ENCODE data around the gene SUPT3H. TPM values are rescaled to one million over a fixed set of nuclear protein-coding genes. Genes with fewer than 3 reads are reported as not detected.
"Not testable (repeated sequence)": the region's sequence is repeated elsewhere in the genome, so short reads cannot be mapped to it uniquely, and the experiment has no call there.

SUPT3H gene
- total RNA-seq, 1 donor from 2014 or later, result 4.9 TPM

GRCh38 chr6:44917430-44917829, 460.3 kb downstream of the SUPT3H start:
- intact Hi-C loops (cut with DNase I), result no loop called here
- H3K9me3 ChIP-seq, result no peaks in the 10 kb centered on the region
- no peak overlapping the region for H3K4me3 ChIP-seq
- no peaks in the 10 kb centered on the region for H3K36me3 ChIP-seq
- H3K4me1 ChIP-seq, result no peaks in the 10 kb centered on the region
- H3K27me3 ChIP-seq, result no peaks in the 10 kb centered on the region
- DNase-seq, result no peak
- TF ChIP-seq CTCF (IDR thresholded peaks at IDR 0.05), result no peak
- no peak for ATAC-seq
- H3K27ac ChIP-seq, result no peak overlapping the region

- Histone ChIP-seq H3K9me3 (no peaks in the 10 kb centered on the region), H3K27ac (no peak overlapping the region), H3K4me1 (no peaks in the 10 kb centered on the region), H3K4me3 (no peak overlapping the region), H3K36me3 (no peaks in the 10 kb centered on the region), H3K27me3 (no peaks in the 10 kb centered on the region)
- ATAC-seq (no peak), DNase-seq (no peak)
- no peak for TF ChIP-seq CTCF (IDR thresholded peaks at IDR 0.05)
- intact Hi-C loops (cut with DNase I), result no loop called here
Measured at GRCh38 chr6:44915111-44915510, 462.6 kb downstream of the SUPT3H start.

GRCh38 chr6:44914141-44914540, 463.6 kb downstream of the SUPT3H start:
- Histone ChIP-seq H3K4me3 (no peak overlapping the region), H3K36me3 (no peaks in the 10 kb centered on the region), H3K9me3 (no peaks in the 10 kb centered on the region), H3K27ac (no peak overlapping the region), H3K4me1 (no peaks in the 10 kb centered on the region), H3K27me3 (no peaks in the 10 kb centered on the region)
- DNase-seq, result no peak
- no peak for ATAC-seq
- no peak for TF ChIP-seq CTCF (IDR thresholded peaks at IDR 0.05)
- intact Hi-C loops (cut with DNase I), result no loop called here

GRCh38 chr6:44906761-44907160, 471.0 kb downstream of the SUPT3H start:
- intact Hi-C loops (cut with DNase I), result no loop called here
- Histone ChIP-seq H3K36me3 (no peaks in the 10 kb centered on the region), H3K27ac (no peak overlapping the region), H3K27me3 (no peaks in the 10 kb centered on the region), H3K4me1 (no peaks in the 10 kb centered on the region), H3K4me3 (no peak overlapping the region), H3K9me3 (no peaks in the 10 kb centered on the region)
- DNase-seq (no peak), ATAC-seq (no peak)
- TF ChIP-seq CTCF (IDR thresholded peaks at IDR 0.05), result no peak

GRCh38 chr6:44900358-44900757, 477.4 kb downstream of the SUPT3H start:
- ATAC-seq; DNase-seq; intact Hi-C loops (cut with DNase I); H3K9me3 ChIP-seq; H3K4me1 ChIP-seq; H3K4me3 ChIP-seq; H3K27me3 ChIP-seq; H3K27ac ChIP-seq; H3K36me3 ChIP-seq: not testable (repeated sequence)

GRCh38 chr6:44898296-44898930, 479.3 kb downstream of the SUPT3H start:
- no peak for DNase-seq
- Histone ChIP-seq H3K4me3 (no peak overlapping the region), H3K27ac (no peak overlapping the region), H3K9me3 (no peaks in the 10 kb centered on the region), H3K4me1 (no peaks in the 10 kb centered on the region), H3K36me3 (no peaks in the 10 kb centered on the region), H3K27me3 (no peaks in the 10 kb centered on the region)
- TF ChIP-seq CTCF (IDR thresholded peaks at IDR 0.05), result no peak
- no peak for ATAC-seq
- intact Hi-C loops (cut with DNase I), result no loop called here
